Erythroblast (primary cell): ENCODE results near the gene CCDC6.

ENCODE experiments used
- GATA1 ChIP-seq: IDR thresholded peaks from 2 replicates; pipeline ENCODE4 v1.6.1; 2011; ENCODE audit warnings: low read depth, mild to moderate bottlenecking, control low read depth, low read length, moderate library complexity
- POLR2A ChIP-seq: IDR thresholded peaks from 2 replicates; pipeline ENCODE4 v1.6.1; 2011; ENCODE audit warnings: mild to moderate bottlenecking, low read length

DNA sequence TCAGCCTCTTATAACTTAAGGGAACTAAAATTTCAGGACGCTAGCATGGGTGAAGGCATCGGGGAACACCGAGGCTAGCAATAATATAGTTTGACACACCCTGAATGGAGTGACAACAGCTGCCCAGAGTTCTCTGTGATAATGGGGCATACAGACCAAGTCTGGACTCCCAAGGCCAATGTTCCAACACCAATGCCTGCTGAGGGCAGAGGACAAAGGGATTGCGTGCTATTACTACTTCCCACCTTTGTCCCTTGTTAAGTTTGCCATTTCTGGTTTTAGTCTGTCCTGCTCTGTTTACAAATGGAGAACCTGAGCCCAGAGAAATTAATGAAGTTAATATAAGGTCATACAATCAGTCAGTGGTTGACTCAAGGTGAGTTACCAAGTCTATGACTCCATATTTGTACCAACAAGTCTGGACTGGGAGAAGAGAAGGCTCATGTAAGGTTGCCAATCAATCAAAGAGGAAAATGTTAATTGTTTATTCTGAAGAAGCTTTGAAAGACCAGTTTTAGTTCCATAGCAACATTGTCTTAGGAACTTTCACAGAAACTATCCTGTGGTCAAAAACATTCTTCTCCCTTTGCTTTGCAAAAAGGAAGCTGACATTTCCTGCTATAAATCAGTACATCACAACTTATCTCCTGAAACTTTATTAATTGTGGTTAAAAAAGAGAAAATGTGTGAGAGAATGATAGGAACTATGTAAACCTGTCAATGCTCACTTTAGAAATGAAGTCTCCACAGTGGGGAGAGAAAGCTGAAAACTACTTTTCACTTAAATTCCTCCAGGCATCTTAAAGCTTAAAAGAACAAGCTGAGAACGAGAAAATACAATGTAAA is 74.5 kb downstream of the CCDC6 start:
- TF ChIP-seq POLR2A = no peak
- no peak for TF ChIP-seq GATA1
